ENCODE results near the gene HSD17B10. TPM values are rescaled to one million over a fixed set of nuclear protein-coding genes. Genes with fewer than 3 reads are reported as not detected.

The HSD17B10 gene
- total and polyA plus RNA-seq, 2 of the 13 experiments (the other 11 are each of a cell fraction or from before 2014, with no cell fraction given): 68.7 to 84.7 TPM

- TF ChIP-seq REST (IDR thresholded peaks at IDR 0.05; ENCODE audit: borderline replicate concordance in 1 of 2, low read depth in 1 of 2, low read length in 2 of 2) (no peak), CEBPB (IDR thresholded peaks at IDR 0.05; ENCODE audit: borderline replicate concordance, low read depth, low read length) (peak; percentile 51; the same call in 1 of the 2 replicates), SAP130 (CRISPR knock-in tag; IDR thresholded peaks at IDR 0.05; ENCODE audit: low read depth) (0 out of 2 replicates have a peak, but pooled peaks have one; percentile 21), ZNF263 (CRISPR knock-in tag; IDR thresholded peaks at IDR 0.05) (0 out of 2 replicates have a peak, but pooled peaks have one; percentile 33)
Observed at GRCh38 chrX:53440621-53441517, 6.7 kb upstream of the HSD17B10 start (continued).

GRCh38 chrX:53440101-53440500, 5.9 kb upstream of the HSD17B10 start:
- no peaks in the 10 kb centered on the region for H3K9me3 ChIP-seq (ENCODE audit: low read length)
- no peak for ATAC-seq
- H2AFZ ChIP-seq (ENCODE audit: low read length): no peak overlapping the region
- peaks cover 5% of the 10 kb centered on the region; the same call in 1 of the 2 replicates for H3K4me1 ChIP-seq (ENCODE audit: insufficient read depth, low read length)
- CTCF ChIA-PET (ENCODE audit: low intra/inter-chr PET ratio, low total read pairs): no interaction called here
- H3K79me2 ChIP-seq (ENCODE audit: insufficient read depth, low read length): no peaks in the 10 kb centered on the region
- intact Hi-C loops (cut with micrococcal nuclease; ENCODE audit: unreplicated experiment): no loop called here
- H3K9ac ChIP-seq (ENCODE audit: insufficient read depth, low read depth, low read length): no peak overlapping the region
- H4K20me1 ChIP-seq (ENCODE audit: insufficient read depth, low read length): no peaks in the 10 kb centered on the region
- no peak overlapping the region for H3K27ac ChIP-seq (ENCODE audit: extremely low read length, insufficient read depth, low read length)
- no peaks in the 10 kb centered on the region for H3K36me3 ChIP-seq (replicated peaks in 1 of 2; ENCODE audit: control insufficient read depth in 1 of 2, insufficient read depth in 2 of 2, low read length in 2 of 2)
- H3K4me3 ChIP-seq (replicated peaks in 1 of 3; ENCODE audit: insufficient read depth in 1 of 3, low read depth in 2 of 3, low read length in 3 of 3): peak overlapping the region; percentile 39 to 65 (median 52); a peak in 4 of 6 replicates
- 12% methylated on average over 5 of the region's 5 CpGs for WGBS (ENCODE audit: low lambda C conversion rate)
- POLR2A ChIA-PET: no interaction called here
- H3K27me3 ChIP-seq (ENCODE audit: control insufficient read depth in 1 of 2, insufficient read depth in 2 of 2, low read length in 2 of 2): no peaks in the 10 kb centered on the region; a peak in 1 of 5 replicates
- in situ Hi-C loops (cut with HindIII; ENCODE audit: extremely low pct_ligation_motif_present, low pct_unique_long_range_greater_than_20kb): loop anchor here (10.0 kb wide), 1 partner anchor 125 kb away; no protein-coding TSS in a partner anchor
- no TSS peak for BruUV-seq (replicated peaks)
- peak overlapping the region; percentile 68 for H3K4me2 ChIP-seq (ENCODE audit: low read depth, low read length)
- FAIRE-seq: no peak
- DNase-seq (ENCODE audit: low spot score): no peak
- TF ChIP-seq ZMAT5 (CRISPR knock-in tag; IDR thresholded peaks at IDR 0.05; ENCODE audit: borderline replicate concordance, low read depth) (no peak), ETV6 (CRISPR knock-in tag; conservative IDR thresholded peaks at IDR 0.05) (no peak), CBX2 (IDR thresholded peaks at IDR 0.05; ENCODE audit: low read depth, low read length) (no peak), CBX2 (CRISPR knock-in tag; IDR thresholded peaks at IDR 0.05; ENCODE audit: low read depth) (no peak), ZNF142 (CRISPR knock-in tag; IDR thresholded peaks at IDR 0.05) (no peak), POLR2AphosphoS2 (IDR thresholded peaks at IDR 0.05; ENCODE audit: low read depth, low read length) (no peak), ZNF317 (CRISPR knock-in tag; IDR thresholded peaks at IDR 0.05) (no peak), RFXANK (CRISPR knock-in tag; IDR thresholded peaks at IDR 0.05) (no peak)

All from HepG2 (cell line).